Stimulated activated CD4-positive, alpha-beta T cell treated with anti-CD3 and anti-CD28 coated beads, Interleukin-2, amount 100 ng/mL, for 4 hours (primary cell): ENCODE data around the gene RYR3.

Experiments
- DNase-seq: peaks from one replicate; pipeline ENCODE4 v3.0.0-alpha.2; 2020; ENCODE audit warnings: low read depth

The RYR3 gene

GRCh38 chr15:33649217-33649933 is 338.6 kb downstream of the RYR3 start:
- no peak for DNase-seq

GRCh38 chr15:33654860-33655259 is 344.1 kb downstream of the RYR3 start:
- DNase-seq: no peak

- no peak for DNase-seq
Observed at GRCh38 chr15:33655488-33655887, 344.7 kb downstream of the RYR3 start.

GRCh38 chr15:33656168-33656567 is 345.4 kb downstream of the RYR3 start:
- no peak for DNase-seq

- no peak for DNase-seq
Observed at GRCh38 chr15:33660151-33660550, 349.4 kb downstream of the RYR3 start.

- DNase-seq: no peak
Observed at GRCh38 chr15:33662014-33662413, 351.2 kb downstream of the RYR3 start.

GRCh38 chr15:33664947-33665346 is 354.2 kb downstream of the RYR3 start:
- DNase-seq: no peak

GRCh38 chr15:33670567-33670966 is 359.8 kb downstream of the RYR3 start:
- DNase-seq: no peak

- DNase-seq: no peak
Observed at GRCh38 chr15:33671456-33671855, 360.7 kb downstream of the RYR3 start.

GRCh38 chr15:33675246-33675645 is 364.5 kb downstream of the RYR3 start:
- DNase-seq: no peak

GRCh38 chr15:33677238-33677830 is 366.6 kb downstream of the RYR3 start:
- DNase-seq: no peak

GRCh38 chr15:33678176-33678575 is 367.4 kb downstream of the RYR3 start:
- DNase-seq: no peak

GRCh38 chr15:33678602-33679001 is 367.8 kb downstream of the RYR3 start:
- DNase-seq: no peak

GRCh38 chr15:33679061-33679460 is 368.3 kb downstream of the RYR3 start:
- DNase-seq: no peak

GRCh38 chr15:33680336-33680735 is 369.6 kb downstream of the RYR3 start:
- DNase-seq: no peak

GRCh38 chr15:33693166-33693800 is 382.5 kb downstream of the RYR3 start:
- DNase-seq: no peak

- no peak for DNase-seq
Observed at GRCh38 chr15:33698126-33698525, 387.4 kb downstream of the RYR3 start.

GRCh38 chr15:33699145-33699544 is 388.4 kb downstream of the RYR3 start:
- no peak for DNase-seq

GRCh38 chr15:33699691-33700447 is 389.1 kb downstream of the RYR3 start:
- DNase-seq: no peak

- peak; percentile 31 for DNase-seq
Observed at GRCh38 chr15:33700695-33701303, 390.0 kb downstream of the RYR3 start.

GRCh38 chr15:33701304-33701696 is 390.5 kb downstream of the RYR3 start:
- DNase-seq: no peak

GRCh38 chr15:33706173-33706572 is 395.4 kb downstream of the RYR3 start:
- no peak for DNase-seq
